Effector CD8-positive, alpha-beta T cell (primary cell): ENCODE results near the gene MYO1C.
"Not testable (repeated sequence)": the region's sequence is repeated elsewhere in the genome, so short reads cannot be mapped to it uniquely, and the experiment has no call there.

Source experiments
- DNase-seq: peaks from one replicate; lab custom pipeline; 2025; lab: John Stamatoyannopoulos, UW
- total RNA-seq, 4 experiments: gene quantifications; one replicate each; lab custom pipeline; 2026; lab: John Stamatoyannopoulos, UW

MYO1C gene, protein sequence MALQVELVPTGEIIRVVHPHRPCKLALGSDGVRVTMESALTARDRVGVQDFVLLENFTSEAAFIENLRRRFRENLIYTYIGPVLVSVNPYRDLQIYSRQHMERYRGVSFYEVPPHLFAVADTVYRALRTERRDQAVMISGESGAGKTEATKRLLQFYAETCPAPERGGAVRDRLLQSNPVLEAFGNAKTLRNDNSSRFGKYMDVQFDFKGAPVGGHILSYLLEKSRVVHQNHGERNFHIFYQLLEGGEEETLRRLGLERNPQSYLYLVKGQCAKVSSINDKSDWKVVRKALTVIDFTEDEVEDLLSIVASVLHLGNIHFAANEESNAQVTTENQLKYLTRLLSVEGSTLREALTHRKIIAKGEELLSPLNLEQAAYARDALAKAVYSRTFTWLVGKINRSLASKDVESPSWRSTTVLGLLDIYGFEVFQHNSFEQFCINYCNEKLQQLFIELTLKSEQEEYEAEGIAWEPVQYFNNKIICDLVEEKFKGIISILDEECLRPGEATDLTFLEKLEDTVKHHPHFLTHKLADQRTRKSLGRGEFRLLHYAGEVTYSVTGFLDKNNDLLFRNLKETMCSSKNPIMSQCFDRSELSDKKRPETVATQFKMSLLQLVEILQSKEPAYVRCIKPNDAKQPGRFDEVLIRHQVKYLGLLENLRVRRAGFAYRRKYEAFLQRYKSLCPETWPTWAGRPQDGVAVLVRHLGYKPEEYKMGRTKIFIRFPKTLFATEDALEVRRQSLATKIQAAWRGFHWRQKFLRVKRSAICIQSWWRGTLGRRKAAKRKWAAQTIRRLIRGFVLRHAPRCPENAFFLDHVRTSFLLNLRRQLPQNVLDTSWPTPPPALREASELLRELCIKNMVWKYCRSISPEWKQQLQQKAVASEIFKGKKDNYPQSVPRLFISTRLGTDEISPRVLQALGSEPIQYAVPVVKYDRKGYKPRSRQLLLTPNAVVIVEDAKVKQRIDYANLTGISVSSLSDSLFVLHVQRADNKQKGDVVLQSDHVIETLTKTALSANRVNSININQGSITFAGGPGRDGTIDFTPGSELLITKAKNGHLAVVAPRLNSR
- 17.4 to 54.5 (median 35.3) reads per million in 4 experiments for total RNA-seq

DNA sequence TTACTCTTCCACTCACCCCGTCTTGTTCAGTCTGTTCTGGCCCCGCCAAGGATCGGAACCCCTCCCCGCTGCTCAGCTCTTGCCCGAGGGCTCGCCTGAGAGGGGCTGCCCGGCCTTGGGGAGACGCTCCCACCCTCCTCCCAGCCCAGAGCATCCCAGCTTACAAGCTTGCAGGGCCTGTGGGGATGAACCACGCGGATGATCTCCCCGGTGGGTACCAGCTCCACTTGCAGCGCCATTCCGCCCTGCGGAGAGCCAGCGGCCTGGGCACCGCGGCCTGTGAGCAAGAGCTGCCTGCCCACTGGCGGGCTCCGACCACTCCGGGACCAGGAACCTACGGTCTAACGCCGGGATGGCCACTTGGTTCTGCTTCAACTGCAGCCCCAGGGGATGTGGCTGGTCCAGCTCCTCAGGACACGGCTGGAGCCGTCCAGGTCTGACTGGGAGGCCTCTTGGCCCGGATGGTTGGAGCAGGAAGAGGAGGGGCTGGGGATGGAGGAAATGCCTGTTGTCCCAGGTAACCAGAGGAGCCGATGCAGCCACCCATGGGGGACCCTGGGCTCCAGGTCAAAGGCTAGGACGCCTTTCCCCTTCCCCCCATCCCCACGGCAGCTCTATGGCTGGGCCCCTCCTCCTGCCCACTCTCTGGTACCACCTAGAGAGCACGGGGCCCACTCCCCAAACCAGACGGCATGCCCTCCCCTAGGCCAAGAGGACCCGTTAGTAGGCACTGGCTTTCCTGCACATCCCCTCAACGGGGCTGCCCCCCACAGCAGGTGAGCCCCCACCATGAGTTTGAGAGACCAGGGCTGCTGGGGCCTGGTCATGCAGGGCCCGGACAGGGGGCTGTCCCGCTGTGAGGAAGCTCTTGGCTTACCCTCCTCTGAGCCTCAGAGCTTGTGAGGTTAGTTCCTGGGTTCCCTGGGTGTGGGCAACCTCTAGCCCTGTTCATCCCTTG is at the start of gene MYO1C:
Gene MYO1C (minus strand): TSS at position 438 of the 958 bp plus-strand sequence. CDS start 199 bp downstream, at position 239.
- DNase-seq = no peak

DNA sequence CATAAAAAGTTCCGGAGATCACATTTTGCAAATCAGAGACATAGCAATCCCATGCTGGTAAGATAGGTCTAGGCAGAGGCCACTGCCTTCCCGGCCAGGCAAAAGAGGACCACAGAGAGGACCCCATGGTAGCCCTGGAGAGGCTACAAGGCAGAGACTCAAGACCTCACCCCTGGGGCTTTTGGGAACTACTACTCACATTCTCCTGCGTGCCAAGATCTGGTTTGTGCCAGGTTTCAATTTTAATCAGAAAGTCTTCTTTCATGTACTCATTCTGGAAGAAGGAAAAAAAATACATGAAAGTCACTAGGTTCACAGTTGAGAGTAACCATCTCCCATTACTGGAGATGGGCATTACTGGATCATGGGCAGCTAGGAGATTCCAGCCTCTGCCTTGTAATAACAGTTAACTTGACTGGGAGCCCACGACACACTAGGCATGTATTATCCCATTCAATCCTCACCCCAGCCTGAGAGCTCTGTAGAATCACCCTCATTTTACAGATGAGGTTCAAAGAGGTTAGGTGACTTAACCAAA is 49.0 kb upstream of the MYO1C start:
- no peak for DNase-seq

DNA sequence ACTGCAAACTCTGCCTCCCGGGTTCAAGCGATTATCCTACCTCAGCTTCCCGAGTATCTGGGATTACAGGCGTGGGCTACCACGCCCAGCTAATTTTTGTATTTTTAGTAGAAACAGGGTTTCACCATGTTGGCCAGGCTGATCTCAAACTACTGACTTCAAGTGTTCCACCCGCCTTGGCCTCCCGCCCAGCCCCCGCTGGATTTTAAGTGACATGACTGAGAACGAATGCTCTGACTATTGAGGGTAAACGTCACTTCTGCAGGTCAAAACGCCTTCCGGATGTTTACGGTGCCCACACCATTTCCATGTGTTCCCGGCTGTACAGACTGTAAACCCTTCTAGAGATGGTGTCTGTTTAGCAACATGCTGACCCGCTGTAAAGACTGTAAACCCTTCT is 47.3 kb upstream of the MYO1C start:
- DNase-seq = no peak

DNA sequence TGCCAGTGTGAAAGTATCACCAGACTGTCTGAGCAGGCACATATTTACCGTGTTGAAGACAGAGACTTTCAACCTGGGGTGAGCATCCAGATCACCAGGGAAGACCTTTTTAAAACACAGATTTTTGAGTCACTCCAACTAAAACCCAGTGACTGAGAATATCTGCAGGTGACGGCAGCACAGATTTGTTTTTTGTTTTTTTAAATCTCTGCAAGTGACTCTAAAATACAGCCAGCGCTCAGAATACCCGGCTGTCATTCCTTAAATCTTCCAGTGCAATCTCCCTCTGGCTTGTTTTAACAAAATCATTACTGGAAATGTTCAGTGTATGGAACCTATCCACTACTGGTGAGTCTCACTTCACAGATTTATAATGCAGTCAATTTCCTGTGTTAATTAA is 43.3 kb upstream of the MYO1C start:
- no peak for DNase-seq

DNA sequence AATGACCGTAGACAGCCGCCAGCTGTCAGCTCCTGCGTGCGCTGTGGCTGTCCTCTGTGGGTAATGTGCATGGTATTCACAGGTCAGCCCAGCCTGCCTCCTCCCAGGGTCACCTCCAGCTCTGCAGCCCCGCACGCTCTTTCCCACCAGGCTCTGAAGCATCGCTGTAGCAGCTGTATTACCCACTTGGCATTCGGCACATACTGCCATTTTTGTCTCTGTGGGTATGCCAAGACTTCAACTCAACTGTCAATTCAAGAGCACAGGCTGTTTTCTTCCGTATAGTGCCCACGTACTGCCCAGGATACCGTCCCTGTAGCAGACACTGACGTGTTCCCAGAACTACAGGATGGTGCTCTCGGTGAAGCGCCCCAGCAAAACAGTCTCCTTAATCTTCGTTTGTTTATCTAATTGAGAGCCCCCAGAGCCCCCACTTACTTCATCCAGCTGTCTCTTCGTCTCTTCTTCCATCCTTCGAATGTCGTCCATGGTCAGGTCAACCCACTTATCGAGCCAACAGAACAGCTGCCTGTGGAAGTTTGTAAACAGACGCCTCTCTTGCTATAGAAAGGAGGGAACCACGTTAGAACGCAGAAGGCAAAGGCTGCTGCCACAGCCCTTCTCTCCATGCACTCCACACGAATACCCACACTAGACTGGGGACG is 41.3 kb upstream of the MYO1C start:
- no peak for DNase-seq

DNA sequence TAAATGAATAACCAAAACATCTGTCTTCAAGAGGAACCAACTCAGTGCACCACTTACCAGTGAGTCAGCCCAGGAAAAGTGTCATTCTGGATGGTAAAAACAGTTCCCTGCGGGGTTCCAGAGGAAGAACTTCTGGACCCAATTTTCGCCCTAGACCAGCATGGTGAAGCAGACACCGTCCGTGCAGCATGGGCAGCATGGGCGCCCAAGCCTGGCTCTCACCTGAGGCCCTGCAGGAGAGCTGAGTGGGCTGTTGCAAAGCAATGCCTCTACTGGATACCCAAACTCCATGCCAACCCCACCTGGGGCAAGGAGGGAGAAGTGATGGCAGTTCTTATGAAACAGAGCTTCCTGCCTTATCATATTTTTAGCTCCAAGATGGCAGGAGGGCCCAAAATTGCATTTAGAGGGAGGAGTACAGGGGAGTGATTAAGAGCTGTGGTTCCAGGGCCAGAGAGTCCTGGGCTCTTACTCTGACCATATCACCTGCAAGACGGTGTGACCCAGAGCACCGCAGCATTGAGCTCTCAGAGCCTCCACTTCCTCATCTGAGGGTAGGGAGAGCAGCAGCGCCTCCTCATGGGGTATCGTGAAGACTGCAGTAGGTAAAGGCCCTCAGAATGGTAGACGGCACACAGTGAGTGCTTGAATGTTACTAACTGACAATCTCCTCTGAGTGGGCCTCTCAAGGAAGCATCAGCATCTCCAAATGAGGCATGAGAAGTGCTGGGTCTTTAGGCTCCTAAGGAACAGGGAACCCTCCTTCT is 40.5 kb upstream of the MYO1C start:
- peak; percentile 17 for DNase-seq

DNA sequence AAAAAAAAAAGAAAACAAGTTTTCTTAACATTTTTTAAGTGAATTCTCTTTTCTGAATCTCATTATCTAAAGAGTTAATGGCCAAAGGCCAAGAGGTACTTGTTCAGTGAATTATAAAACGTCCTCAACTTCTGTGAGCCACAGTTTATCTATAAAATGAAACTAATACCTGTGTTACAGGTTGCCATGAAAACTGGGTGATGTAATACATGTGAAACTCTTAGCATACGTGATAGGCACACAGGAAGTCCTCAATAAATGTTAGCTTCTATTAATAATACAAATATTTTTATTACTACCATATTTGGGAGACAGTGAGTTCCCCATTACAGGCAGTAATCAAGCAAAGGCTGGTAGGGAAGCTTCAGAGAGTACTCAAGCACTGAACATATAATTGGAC is 37.4 kb upstream of the MYO1C start:
- DNase-seq = no peak

DNA sequence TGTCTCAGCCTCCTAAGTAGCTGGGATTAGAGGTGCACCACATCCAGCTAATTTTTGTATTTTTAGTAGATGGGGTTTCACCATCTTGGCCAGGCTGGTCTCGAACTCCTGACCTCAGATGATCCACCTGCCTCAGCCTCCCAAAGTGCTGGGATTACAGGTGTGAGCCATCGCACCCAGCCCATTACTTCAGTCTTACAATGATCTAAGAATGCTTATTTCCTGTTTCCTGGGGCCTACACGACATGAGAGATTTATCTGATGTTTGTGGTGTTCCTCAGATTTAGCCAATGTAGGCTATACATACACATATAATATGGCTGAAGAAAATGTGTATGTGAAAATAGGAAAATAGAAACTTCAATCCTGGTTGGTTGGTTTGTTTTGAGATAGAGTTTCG is 34.4 kb upstream of the MYO1C start:
- not testable (repeated sequence) for DNase-seq

DNA sequence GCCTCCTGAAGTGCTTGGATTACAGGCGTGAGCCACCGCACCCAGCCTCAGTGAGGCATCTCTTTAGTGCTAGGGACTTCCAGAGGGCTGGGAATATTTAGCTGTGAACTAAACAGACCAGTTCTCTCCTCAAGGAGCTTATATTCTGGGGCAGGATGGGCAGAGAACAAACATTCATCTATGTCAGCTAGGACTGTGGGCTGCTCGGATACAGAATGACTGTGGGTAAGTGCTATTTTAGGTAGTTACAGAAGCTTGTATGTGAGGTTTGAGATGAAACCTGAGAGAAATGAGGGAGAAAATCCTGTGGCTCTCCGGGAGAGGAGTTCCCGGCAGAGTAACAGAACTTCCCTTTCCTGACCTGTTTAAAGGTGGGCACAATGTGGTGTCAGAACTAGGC is 30.1 kb upstream of the MYO1C start:
- DNase-seq = no peak

DNA sequence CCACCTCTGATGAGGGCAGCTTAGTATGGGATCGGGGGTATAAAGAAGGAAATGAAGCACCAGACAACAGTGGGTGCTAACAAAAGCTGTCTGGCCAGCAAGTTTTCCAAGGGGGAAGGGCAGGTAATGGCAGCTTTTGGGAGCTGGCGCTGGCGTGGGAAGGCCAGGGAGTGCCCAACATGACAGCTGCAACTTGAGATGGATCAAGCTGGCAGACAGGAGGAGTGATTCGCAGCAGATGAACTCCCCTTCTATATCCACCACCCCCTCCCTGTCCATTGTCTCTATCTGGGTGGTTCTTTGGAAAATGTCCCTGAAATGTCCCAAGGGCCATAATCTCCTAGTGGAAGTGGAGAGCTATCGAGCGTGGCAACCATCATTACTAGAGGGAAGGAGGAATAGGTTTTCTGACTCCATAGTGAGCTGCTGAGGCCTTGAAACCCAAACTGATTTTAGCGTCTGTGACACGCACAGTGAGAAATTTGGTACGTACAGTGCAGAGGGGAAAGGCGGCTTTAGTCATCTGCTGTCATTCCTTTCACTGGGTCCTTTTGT is 28.7 kb upstream of the MYO1C start:
- no peak for DNase-seq

DNA sequence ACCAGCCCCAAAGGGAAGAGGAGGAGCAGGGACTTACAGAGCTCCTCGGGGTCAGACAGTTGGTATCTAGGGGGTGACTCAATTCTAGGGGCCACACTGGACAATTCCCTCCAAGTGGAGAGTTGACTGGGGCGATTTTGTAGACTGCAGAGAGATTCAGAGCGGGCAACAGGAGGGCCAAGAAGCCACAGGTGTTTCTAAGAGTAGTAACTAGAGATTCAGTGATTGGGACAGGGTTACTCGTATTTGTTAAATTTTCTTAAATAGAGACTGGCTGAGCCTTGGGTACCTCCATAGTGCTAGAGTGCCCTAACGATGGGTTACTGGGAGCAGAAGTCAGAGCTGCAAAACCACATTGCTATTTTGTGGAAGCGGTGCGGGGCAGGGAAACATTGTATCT is 27.2 kb upstream of the MYO1C start:
- no peak for DNase-seq

DNA sequence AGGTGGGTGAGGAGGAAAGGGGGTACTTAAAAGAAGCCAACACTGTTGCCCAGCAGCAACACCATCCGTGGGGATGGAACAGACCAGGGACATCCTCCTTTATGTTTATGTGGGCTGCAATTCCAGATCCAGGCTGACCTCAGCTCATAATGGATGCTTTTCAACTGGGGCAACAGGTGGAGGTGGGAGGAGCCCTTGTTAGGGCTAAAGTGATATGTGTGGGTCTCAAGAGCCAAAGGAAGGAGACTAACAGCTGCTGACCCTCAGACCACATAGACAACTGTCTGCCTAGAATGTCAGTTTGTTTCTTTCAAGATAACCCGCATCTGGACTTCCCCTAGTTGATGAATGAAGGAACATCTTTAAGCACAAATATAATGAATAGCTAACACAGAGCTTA is 25.9 kb upstream of the MYO1C start:
- DNase-seq = no peak

DNA sequence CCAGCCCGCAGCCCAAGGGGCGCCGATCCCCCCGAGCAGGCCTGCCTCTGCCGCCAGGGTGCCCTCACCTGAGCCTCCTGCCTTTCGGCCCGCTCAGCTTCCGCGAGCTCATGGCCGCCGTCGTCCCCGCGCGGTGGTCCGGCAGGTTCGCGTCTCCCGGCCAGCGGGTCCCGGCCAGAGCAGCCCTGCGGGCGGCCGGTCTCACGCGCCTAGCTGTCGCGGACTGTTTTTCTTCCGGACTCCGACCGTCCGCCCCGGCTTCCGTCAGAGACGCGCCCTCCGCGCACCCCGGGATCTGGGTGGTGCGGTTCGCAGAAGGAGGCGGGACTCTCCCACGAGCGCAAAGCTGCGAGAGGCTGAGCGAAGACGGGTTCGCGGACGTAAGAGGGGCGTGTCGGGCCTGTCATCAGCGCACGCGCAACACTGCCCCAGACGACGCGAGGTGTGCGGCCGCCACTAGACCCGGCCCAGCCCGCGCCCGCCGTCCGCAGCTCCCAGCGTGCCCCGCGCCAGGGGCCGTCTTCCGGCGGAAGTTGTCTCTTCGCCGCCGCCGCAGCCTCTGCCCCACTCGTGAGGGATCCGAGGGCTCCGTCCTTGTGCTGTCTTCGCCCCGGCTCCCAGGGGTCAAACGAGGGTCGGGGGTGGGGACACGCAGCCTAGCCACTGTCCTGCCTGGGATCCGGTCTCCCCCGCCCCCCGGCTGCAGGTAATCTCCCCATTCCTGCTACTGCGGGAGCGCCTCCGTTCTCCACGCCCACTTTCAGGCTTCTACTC is 24.1 kb upstream of the MYO1C start, which contains the start of gene INPP5K:
Gene INPP5K (minus strand): TSS at position 225 of the 774 bp plus-strand sequence. CDS start 113 bp downstream, at position 112.
- peak; percentile 94 for DNase-seq

DNA sequence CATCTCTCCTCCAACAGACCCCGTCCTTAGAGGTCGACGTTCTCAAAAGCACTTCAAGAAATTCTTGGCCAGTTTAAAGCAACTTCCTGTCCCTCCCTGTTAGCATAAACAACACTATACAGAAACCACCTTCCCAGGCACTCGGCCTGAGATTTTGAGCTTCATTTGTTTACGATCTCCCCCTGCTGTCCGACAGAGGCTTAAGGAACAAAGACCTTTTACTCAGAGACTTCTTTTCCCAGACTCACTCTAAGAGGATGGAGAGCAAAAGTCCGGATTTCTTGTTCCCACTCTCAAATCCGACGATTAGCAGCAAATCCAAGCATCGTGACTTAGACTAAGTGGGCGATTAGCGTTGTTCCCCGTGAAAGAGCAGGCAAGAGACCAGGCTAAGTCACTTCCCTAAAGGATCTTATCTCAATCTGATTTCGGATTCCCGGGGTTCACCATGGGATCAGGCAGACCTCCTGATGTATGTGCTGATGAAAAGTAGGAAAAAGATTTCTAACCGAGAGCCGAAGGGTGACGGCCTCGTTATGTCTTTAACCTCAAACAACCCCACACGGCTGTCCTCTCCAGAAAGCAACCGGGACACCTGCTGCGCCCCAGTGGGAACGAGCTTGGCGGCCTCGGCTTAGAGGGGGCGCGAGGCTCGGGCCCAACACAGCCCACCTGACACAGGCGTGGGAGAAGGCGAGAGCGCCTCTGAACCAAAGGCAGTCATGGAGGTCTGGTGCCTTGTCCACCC is 23.3 kb upstream of the MYO1C start:
- peak; percentile 25 for DNase-seq

DNA sequence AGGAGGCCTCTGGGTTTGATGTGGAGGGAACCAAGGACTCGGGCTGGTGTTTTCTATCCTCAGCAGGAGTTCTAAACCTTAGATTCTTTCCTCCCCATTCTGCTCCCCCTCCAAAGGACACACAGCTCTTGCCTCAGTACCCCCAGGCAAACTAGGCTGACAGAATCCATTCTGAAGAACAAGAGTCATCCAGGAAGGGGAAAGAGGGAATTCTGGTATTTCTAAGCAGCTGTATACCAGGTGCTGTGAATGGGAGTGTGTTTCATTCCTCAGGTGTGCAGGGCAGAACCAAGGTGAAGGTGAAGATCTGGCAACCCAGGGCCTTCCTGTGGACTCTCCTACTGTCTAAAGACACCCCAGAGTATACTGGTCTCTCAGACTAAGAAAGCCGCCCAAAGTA is 19.9 kb upstream of the MYO1C start:
- DNase-seq = no peak

DNA sequence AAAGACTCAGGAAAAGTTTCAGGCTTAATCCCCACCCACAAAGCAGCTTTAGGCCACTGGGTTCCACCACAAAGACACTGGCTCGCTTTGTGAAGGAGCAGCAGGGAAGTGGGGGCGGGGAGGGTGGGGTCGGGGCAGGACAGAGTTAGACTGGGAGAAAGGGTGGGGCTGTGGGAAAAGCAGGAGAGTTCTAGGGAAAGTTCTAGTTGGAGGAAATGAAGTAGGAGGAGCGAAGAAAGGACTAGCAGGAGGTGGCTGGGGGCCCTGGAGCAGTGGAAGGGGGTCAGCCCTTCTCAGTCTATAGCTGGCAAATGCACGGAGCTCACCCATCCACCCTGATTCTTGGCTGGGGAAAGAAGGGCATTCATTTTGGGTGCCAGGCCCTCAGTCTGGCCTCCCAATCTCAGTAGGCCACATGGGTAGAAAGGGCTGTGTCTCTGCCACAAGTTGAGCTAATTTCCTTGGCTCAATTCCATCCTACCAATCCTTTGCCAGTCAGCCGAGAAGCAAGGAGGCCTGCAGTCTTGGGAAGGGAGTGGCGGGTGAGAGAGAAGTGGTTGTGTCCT is 19.4 kb upstream of the MYO1C start:
- DNase-seq = no peak

DNA sequence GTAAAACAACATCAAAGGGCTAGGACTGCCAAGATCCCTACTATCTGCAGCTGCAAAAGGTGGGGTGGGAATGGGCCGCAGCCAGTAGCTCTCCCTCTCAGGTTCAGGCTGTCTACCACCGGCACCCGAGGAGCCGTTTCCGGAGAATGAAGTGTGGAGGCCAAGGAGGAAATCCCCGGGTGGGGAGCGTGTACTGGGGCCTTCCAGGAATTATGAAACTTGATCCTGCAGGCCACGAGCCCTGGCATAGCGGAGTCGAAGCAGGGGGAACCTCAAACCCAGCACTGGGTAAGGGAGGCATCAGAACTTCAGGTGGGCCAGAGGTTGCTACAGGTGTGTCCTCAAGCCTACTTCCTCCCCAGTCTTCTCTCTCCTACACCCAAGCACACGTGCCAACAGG is 18.8 kb upstream of the MYO1C start:
- DNase-seq = no peak
